Trophoblast cell (in vitro differentiated cells and primary cell): ENCODE results near the gene NAA80.
A peak's percentile ranks its signal among the peaks of the same experiment; 100 is the strongest.

Experiments used
- DNase-seq, 2 donors: peaks; one replicate each; pipeline ENCODE4 v3.0.0-alpha.2; 2016
- H2AFZ ChIP-seq: 2 replicates; pipeline ENCODE4 v1.6.1; 2013; ENCODE audit warnings: low read length, moderate library complexity, mild to moderate bottlenecking; ENCODE audit not compliant: insufficient read depth, poor library complexity
- H2AK5ac ChIP-seq: 2 replicates; pipeline ENCODE4 v1.6.1; 2013; ENCODE audit warnings: mild to moderate bottlenecking, low read length
- H2BK120ac ChIP-seq: 2 replicates; pipeline ENCODE4 v1.6.1; 2013; ENCODE audit warnings: low read length, mild to moderate bottlenecking, moderate library complexity; ENCODE audit not compliant: insufficient read depth, poor library complexity
- H2BK12ac ChIP-seq: 2 replicates; pipeline ENCODE4 v1.6.1; 2013; ENCODE audit warnings: mild to moderate bottlenecking, low read length, moderate library complexity
- H2BK5ac ChIP-seq: 2 replicates; pipeline ENCODE4 v1.6.1; 2013; ENCODE audit warnings: low read length, low read depth, moderate library complexity, mild to moderate bottlenecking; ENCODE audit not compliant: poor library complexity
- H3K14ac ChIP-seq: 2 replicates; pipeline ENCODE4 v1.6.1; 2013; ENCODE audit warnings: mild to moderate bottlenecking, low read length
- H3K18ac ChIP-seq: 2 replicates; pipeline ENCODE4 v1.6.1; 2013; ENCODE audit warnings: mild to moderate bottlenecking, low read length
- H3K23ac ChIP-seq: 2 replicates; pipeline ENCODE4 v1.6.1; 2013; ENCODE audit warnings: low read length
- H3K27ac ChIP-seq: 2 replicates; pipeline ENCODE4 v1.5.1; 2013; ENCODE audit warnings: low read depth, mild to moderate bottlenecking, inconsistent platforms, low read length, moderate library complexity
- H3K27me3 ChIP-seq: 2 replicates; pipeline ENCODE4 v1.6.1; 2013; ENCODE audit warnings: inconsistent platforms, mild to moderate bottlenecking, low read length, moderate library complexity; ENCODE audit not compliant: insufficient read depth
- H3K36me3 ChIP-seq, 2 experiments: 1 replicate in 1 of 2; 2 replicates in 1 of 2; pipeline ENCODE4 v1.6.1; 2013; ENCODE audit warnings: low read length in 2 of 2, mild to moderate bottlenecking in 2 of 2, moderate library complexity in 1 of 2; ENCODE audit not compliant: insufficient read depth in 2 of 2, control insufficient read depth in 1 of 2
- H3K4ac ChIP-seq: 2 replicates; pipeline ENCODE4 v1.6.1; 2013; ENCODE audit warnings: low read depth, mild to moderate bottlenecking, low read length, moderate library complexity
- H3K4me1 ChIP-seq, 2 experiments: 1 replicate in 1 of 2; 2 replicates in 1 of 2; pipeline ENCODE4 v1.6.1; 2013; ENCODE audit warnings: low read length in 2 of 2, mild to moderate bottlenecking in 2 of 2, moderate library complexity in 1 of 2; ENCODE audit not compliant: insufficient read depth in 2 of 2, control insufficient read depth in 1 of 2
- H3K4me2 ChIP-seq: 2 replicates; pipeline ENCODE4 v1.6.1; 2013; ENCODE audit warnings: inconsistent platforms, mild to moderate bottlenecking, low read length, moderate library complexity
- H3K4me3 ChIP-seq: 2 replicates; pipeline ENCODE4 v1.5.1; 2013; ENCODE audit warnings: mild to moderate bottlenecking, low read depth, low read length, inconsistent platforms
- H3K79me1 ChIP-seq: one replicate; pipeline ENCODE4 v1.6.1; 2013; ENCODE audit warnings: low read length
- H3K79me2 ChIP-seq: 2 replicates; pipeline ENCODE4 v1.6.1; 2013; ENCODE audit warnings: low read length, mild to moderate bottlenecking; ENCODE audit not compliant: control insufficient read depth, insufficient read depth, poor library complexity
- H3K9ac ChIP-seq: 2 replicates; pipeline ENCODE4 v1.6.1; 2013; ENCODE audit warnings: mild to moderate bottlenecking, low read length
- H3K9me3 ChIP-seq: 2 replicates; pipeline ENCODE4 v1.6.1; 2013; ENCODE audit warnings: low read depth, mild to moderate bottlenecking, control low read depth, inconsistent platforms, low read length; ENCODE audit not compliant: insufficient read depth
- H4K12ac ChIP-seq: 2 replicates; pipeline ENCODE4 v1.6.1; 2013; ENCODE audit warnings: low read depth, mild to moderate bottlenecking, low read length, moderate library complexity
- H4K8ac ChIP-seq: 2 replicates; pipeline ENCODE4 v1.6.1; 2013; ENCODE audit warnings: low read depth, mild to moderate bottlenecking, low read length, moderate library complexity
- H4K91ac ChIP-seq: one replicate; pipeline ENCODE4 v1.6.1; 2013; ENCODE audit warnings: low read depth, mild to moderate bottlenecking, low read length, moderate library complexity
- WGBS: extraction: QIAGEN DNeasy Blood & Tissue Kit; methylation state at CpG from one replicate; pipeline ENCODE4 v1.1.7; 2013; ENCODE audit warnings: missing lambda C conversion rate; ENCODE audit not compliant: insufficient read length, insufficient coverage; ENCODE audit errors: extremely low coverage; 5-methylcytosine and 5-hydroxymethylcytosine counted together

NAA80 gene

DNA sequence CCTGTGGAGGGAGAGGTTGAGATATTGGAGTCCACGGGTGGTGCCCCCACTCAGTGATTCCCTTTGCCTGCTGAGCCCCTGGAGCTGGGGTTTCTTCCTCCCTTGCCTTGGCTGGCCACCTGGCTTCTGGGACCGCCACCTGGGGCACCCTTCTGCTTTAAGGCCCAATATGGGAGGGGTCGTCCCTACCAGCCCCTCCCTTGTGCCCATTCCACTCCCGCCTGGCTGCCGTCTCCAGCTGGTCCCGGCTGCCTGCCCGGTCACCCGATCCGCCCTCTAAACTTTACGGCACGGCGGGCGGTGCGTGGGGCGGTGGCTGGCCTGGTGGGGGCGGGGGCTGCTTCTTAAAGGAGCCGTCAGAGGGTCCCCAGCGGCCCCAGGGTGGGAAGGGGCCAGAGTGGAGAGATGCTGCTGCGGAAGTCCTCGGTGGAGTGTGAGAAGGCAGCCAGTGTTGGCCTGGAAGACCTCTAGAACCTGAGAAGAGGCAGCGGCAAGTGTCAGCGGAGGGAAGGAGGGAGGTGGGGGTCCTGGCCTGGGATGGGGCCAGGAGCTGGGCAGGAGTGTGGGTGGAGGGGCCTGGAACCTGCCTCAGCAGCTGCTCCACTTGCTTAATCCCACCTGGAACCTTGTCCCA lies 31.8 kb downstream of the NAA80 start:
- Histone ChIP-seq H3K4me3 (no peak overlapping the region), H2AK5ac (peak overlapping the region; percentile 89), H3K79me2 (peaks cover 7% of the 10 kb centered on the region), H3K4me1 (peaks cover 50 to 51% of the 10 kb centered on the region in 2 experiments), H2BK12ac (peak overlapping the region; percentile 70), H3K14ac (peak overlapping the region; percentile 30), H3K18ac (no peak overlapping the region), H4K8ac (no peak overlapping the region), H3K79me1 (peaks cover 29% of the 10 kb centered on the region), H3K36me3 (no peaks in the 10 kb centered on the region), H2AFZ (no peak overlapping the region), H2BK5ac (no peak overlapping the region), H4K12ac (no peak overlapping the region), H3K27ac (no peak overlapping the region), H3K9ac (no peak overlapping the region), H3K4ac (no peak overlapping the region), H4K91ac (peak overlapping the region; percentile 98), H3K9me3 (no peaks in the 10 kb centered on the region), H2BK120ac (peak overlapping the region; percentile 16), H3K27me3 (no peaks in the 10 kb centered on the region), H3K4me2 (no peak overlapping the region), H3K23ac (no peak overlapping the region)
- no CpG with 5 or more reads among the region's 22 CpGs for WGBS
- peak in 1 of 2 donors; percentile 25 for DNase-seq

DNA sequence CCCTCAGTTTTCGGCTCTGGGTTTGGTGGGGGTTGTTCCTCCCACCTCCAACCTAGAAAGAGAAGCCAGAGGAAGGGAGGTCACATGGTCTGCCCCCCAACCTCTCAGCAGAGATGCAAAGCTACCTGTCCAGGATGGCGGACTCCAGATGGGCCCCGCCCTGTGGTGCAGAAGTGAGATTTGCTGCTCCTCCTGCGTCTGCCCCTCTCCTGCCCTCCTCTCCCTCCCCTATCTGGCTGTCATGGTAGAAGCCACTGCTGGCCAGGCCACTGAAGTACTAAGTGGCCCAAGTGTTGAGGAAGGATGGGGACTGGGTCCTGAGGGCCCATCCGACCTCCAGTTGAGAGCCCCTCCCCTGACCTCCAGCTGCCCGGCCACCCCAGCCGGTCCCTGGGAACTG lies 32.4 kb downstream of the NAA80 start:
- Histone ChIP-seq H4K91ac (peak overlapping the region; percentile 98), H4K12ac (no peak overlapping the region), H3K4me3 (no peak overlapping the region), H3K18ac (no peak overlapping the region), H3K4me2 (no peak overlapping the region), H2BK5ac (no peak overlapping the region), H3K79me2 (peaks cover 7% of the 10 kb centered on the region), H2AK5ac (peak overlapping the region; percentile 89), H3K9me3 (no peaks in the 10 kb centered on the region), H3K14ac (peak overlapping the region; percentile 30), H4K8ac (no peak overlapping the region), H3K79me1 (peaks cover 29% of the 10 kb centered on the region), H2BK12ac (peak overlapping the region; percentile 70), H2AFZ (no peak overlapping the region), H3K27me3 (no peaks in the 10 kb centered on the region), H3K4ac (no peak overlapping the region), H3K4me1 (peaks cover 48 to 51% of the 10 kb centered on the region in 2 experiments), H2BK120ac (peak overlapping the region; percentile 62), H3K36me3 (no peaks in the 10 kb centered on the region), H3K27ac (no peak overlapping the region), H3K23ac (no peak overlapping the region), H3K9ac (no peak overlapping the region)
- DNase-seq, result no peak
- WGBS, result no CpG with 5 or more reads among the region's 7 CpGs

DNA sequence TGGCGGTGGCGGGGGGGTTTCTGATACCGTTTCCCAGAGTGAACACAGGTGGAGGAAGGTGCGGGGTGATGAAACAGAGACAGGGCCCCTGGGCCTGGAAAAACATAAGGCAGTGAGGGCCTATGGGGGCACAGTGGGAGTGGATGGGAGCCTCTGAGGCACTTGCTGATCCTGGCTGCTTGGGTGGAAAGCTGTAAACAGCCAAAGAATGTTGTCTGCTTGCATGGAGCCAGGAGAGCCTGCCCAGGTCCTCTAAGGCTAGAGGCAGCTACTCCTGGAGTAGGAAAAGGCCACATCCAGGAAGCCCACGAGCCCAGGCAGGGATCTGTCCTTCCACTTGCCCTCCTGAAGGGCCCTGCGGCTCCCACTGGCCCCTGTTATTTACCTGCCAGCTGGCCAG lies 33.2 kb downstream of the NAA80 start:
- Histone ChIP-seq H3K23ac (no peak overlapping the region), H3K27me3 (no peaks in the 10 kb centered on the region), H3K9ac (no peak overlapping the region), H3K9me3 (no peaks in the 10 kb centered on the region), H3K4me2 (no peak overlapping the region), H2AK5ac (peak overlapping the region; percentile 53), H4K8ac (peak overlapping the region; percentile 80), H2BK120ac (peak overlapping the region; percentile 62), H2BK12ac (peak overlapping the region; percentile 98), H3K79me2 (peaks cover 7% of the 10 kb centered on the region), H3K36me3 (no peaks in the 10 kb centered on the region), H4K91ac (peak overlapping the region; percentile 98), H3K79me1 (peaks cover 31% of the 10 kb centered on the region), H3K4me1 (peaks cover 45 to 46% of the 10 kb centered on the region in 2 experiments), H2AFZ (no peak overlapping the region), H3K4ac (no peak overlapping the region), H3K4me3 (no peak overlapping the region), H3K18ac (peak overlapping the region; percentile 56), H3K27ac (peak overlapping the region; percentile 41), H2BK5ac (peak overlapping the region; percentile 81), H4K12ac (no peak overlapping the region), H3K14ac (peak overlapping the region; percentile 92)
- peak; percentile 64 to 73 for DNase-seq
- WGBS, result no CpG with 5 or more reads among the region's 6 CpGs

DNA sequence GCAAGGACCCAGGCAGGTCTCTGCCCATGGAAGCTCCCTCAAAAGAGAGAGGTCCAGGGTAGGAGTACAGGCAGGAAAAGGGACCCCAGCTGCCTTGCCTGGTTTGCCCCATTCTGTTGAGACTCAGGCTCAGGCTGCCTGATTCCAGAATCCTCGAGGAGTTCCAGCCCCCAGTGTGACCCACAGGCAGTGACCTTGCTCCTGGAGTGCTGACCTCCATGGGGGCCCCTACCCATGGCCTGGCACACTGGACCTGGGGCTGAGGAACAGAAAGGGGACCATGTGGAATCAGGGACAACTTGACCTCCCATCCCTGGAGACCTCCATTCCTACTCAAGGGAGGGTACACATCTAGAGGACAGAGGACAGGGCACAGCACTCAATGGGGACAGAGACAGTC lies 33.6 kb downstream of the NAA80 start:
- peak overlapping the region; percentile 56 for H3K18ac ChIP-seq
- no peak overlapping the region for H3K4me2 ChIP-seq
- H2AFZ ChIP-seq, result peak overlapping the region; percentile 8
- peak overlapping the region; percentile 66 for H3K4ac ChIP-seq
- peak overlapping the region; percentile 53 for H2AK5ac ChIP-seq
- H2BK120ac ChIP-seq, result peak overlapping the region; percentile 62
- no peaks in the 10 kb centered on the region for H3K27me3 ChIP-seq
- peak overlapping the region; percentile 98 for H2BK12ac ChIP-seq
- H3K79me2 ChIP-seq, result peaks cover 10% of the 10 kb centered on the region
- H4K91ac ChIP-seq, result peak overlapping the region; percentile 98
- no peak for DNase-seq
- H2BK5ac ChIP-seq, result peak overlapping the region; percentile 81
- no peak overlapping the region for H3K9ac ChIP-seq
- H4K8ac ChIP-seq, result peak overlapping the region; percentile 80
- H3K4me3 ChIP-seq, result no peak overlapping the region
- H3K36me3 ChIP-seq, result no peaks in the 10 kb centered on the region
- H3K14ac ChIP-seq, result peak overlapping the region; percentile 92
- H3K4me1 ChIP-seq, result peaks cover 45 to 48% of the 10 kb centered on the region in 2 experiments
- no peaks in the 10 kb centered on the region for H3K9me3 ChIP-seq
- H4K12ac ChIP-seq, result peak overlapping the region; percentile 12
- WGBS, result no CpG with 5 or more reads among the region's 1 CpG
- H3K23ac ChIP-seq, result no peak overlapping the region
- peak overlapping the region; percentile 41 for H3K27ac ChIP-seq
- H3K79me1 ChIP-seq, result peaks cover 35% of the 10 kb centered on the region
